Vagina (tissue), 2 donors: Measurements from ENCODE around the gene LBHD1. TPM values are rescaled to one million over a fixed set of nuclear protein-coding genes. Genes with fewer than 3 reads are reported as not detected.

ENCODE experiments used
- DNase-seq, 2 donors: peaks; one replicate each; pipeline ENCODE4 v3.0.0-alpha.2; 2017; ENCODE audit errors: extremely low spot score in 2 of 2
- H3K27ac ChIP-seq: fragments of 200-600 bp; sonication (generic); one replicate; pipeline ENCODE4 v1.5.1; 2019
- H3K27me3 ChIP-seq: fragments of 200-600 bp; sonication (generic); one replicate; pipeline ENCODE4 v1.5.1; 2019
- H3K36me3 ChIP-seq, 2 donors: fragments of 200-600 bp; sonication (generic); one replicate each; pipeline ENCODE4 v1.5.1; 2017 to 2019
- H3K4me1 ChIP-seq: fragments of 200-600 bp; sonication (generic); one replicate; pipeline ENCODE4 v1.5.1; 2019
- H3K4me3 ChIP-seq, 2 donors: fragments of 200-600 bp; sonication (generic); 1 replicate in 1 of 2; 2 replicates in 1 of 2; pipeline ENCODE4 v1.5.1; 2016 to 2019
- H3K9me3 ChIP-seq: fragments of 200-600 bp; sonication (generic); one replicate; pipeline ENCODE4 v1.5.1; 2019
- POLR2A ChIP-seq, 2 donors: fragments of 450-650 bp; IDR thresholded peaks; one replicate each; pipeline ENCODE4 v1.6.1; 2017; ENCODE audit warnings: antibody characterized with exemption in 2 of 2, mild to moderate bottlenecking in 2 of 2, moderate library complexity in 2 of 2
- POLR2AphosphoS5 ChIP-seq, 2 donors: sonication (generic); formaldehyde crosslinking; IDR thresholded peaks; one replicate each; pipeline ENCODE4 v1.9.0; 2017; ENCODE audit warnings: antibody characterized with exemption in 2 of 2, mild to moderate bottlenecking in 2 of 2, low read depth in 1 of 2; ENCODE audit not compliant: insufficient read depth in 1 of 2
- intact Hi-C: fragments of 100-400 bp; cut with DNase I; formaldehyde crosslinking; loops from one replicate; pipeline ENCODE4 v1.15.1; 2023
- total RNA-seq: library from RNA; depleted of rRNA; stranded (reverse); fragments of >200 nt; gene quantifications from one replicate; pipeline ENCODE4 v1.2.3, GENCODE V29; 2016
- TF ChIP-seq, protein P1 (sequence below), 3 experiments: fragments of 450-650 bp in 2 of 3; fragments of 200-600 bp in 1 of 3; sonication (generic) in 1 of 3; IDR thresholded peaks; one replicate each; pipeline ENCODE4 v1.5.1; 2017 to 2019; ENCODE audit warnings: antibody characterized with exemption in 3 of 3, mild to moderate bottlenecking in 2 of 3, moderate library complexity in 2 of 3

Gene LBHD1
- total RNA-seq, 1 donor from 2014 or later: 6.9 TPM

DNA sequence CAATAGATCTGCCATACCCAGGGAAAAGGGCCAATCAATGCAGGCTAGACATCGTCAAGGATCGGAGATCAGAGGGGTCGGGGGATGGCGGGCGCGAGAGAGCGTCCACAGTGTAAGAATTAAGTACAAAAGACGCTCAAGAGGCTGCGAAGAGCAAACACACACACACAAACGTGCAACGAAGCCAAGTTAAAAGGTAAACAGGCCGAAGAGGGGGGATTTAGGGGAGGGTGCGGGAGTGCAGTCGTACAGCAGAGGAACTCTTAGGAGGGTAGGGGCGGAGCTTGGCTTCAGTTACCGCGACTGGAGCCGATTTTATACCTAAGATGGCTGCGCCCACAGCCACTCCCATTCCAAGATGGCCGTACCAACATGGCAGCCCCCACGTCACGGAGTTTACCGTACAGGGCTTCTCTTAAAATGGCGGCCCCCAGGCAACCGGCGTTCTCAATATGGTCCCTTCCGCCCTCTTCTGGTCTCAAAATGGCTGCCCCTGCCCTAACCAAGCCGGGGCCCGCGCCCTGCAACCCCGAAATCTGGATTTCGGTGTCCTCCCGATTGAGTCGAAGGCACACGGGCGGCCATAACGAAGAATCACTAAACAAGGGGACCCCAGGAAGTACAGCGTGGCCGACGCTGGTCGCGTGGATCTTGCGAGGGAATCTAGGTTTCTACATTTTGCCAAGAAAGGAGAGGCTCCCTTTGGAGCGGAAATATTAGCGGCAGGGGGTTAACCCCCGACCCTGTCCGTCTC, 37.4 kb upstream of the LBHD1 start:
- intact Hi-C loops: loop anchor here (10.0 kb wide), 1 partner anchor 315 kb away; no protein-coding TSS in a partner anchor
- peak in 1 of 2 donors; percentile 98 for DNase-seq
- no peaks in the 10 kb centered on the region for H3K27me3 ChIP-seq
- peak overlapping the region; percentile 95 for H3K27ac ChIP-seq
- no peaks in the 10 kb centered on the region for H3K9me3 ChIP-seq
- peaks cover 0 to 32% of the 10 kb centered on the region in 2 donors for H3K36me3 ChIP-seq
- TF ChIP-seq POLR2AphosphoS5 (IDR thresholded peaks at IDR 0.05; ENCODE audit: insufficient read depth in 1 of 2, low read depth in 1 of 2) (peak; percentile 88 to 96), POLR2A (IDR thresholded peaks at IDR 0.05) (peak in 1 of 2 donors; percentile 34)
- TF ChIP-seq, protein P1, sequence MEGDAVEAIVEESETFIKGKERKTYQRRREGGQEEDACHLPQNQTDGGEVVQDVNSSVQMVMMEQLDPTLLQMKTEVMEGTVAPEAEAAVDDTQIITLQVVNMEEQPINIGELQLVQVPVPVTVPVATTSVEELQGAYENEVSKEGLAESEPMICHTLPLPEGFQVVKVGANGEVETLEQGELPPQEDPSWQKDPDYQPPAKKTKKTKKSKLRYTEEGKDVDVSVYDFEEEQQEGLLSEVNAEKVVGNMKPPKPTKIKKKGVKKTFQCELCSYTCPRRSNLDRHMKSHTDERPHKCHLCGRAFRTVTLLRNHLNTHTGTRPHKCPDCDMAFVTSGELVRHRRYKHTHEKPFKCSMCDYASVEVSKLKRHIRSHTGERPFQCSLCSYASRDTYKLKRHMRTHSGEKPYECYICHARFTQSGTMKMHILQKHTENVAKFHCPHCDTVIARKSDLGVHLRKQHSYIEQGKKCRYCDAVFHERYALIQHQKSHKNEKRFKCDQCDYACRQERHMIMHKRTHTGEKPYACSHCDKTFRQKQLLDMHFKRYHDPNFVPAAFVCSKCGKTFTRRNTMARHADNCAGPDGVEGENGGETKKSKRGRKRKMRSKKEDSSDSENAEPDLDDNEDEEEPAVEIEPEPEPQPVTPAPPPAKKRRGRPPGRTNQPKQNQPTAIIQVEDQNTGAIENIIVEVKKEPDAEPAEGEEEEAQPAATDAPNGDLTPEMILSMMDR (IDR thresholded peaks at IDR 0.05): peak in 1 of 3 experiments; percentile 10
- H3K4me1 ChIP-seq: peaks cover 45% of the 10 kb centered on the region
- H3K4me3 ChIP-seq: peak overlapping the region; percentile 44 to 63

DNA sequence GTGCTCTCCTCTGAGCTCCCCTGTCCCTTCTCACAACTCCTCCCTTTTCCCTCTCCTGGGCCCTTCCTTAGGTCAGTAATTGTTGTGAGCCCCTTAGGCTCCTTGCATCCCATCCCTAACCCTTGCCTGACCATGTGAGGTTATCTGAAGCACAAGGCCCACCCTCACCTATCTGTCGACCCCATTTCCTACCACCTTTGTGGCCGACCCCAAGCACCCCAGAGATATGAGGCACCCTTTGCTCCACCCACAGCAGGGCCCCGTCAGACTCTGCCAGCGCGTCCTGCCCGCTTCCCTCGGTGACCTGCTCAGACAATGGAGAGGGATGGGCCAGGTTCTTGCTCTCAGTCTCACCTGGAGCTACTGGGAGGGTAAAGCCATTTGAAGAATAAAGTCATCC, 36.7 kb upstream of the LBHD1 start:
- Histone ChIP-seq H3K36me3 (peaks cover 0 to 26% of the 10 kb centered on the region in 2 donors), H3K9me3 (no peaks in the 10 kb centered on the region), H3K4me1 (peaks cover 45% of the 10 kb centered on the region), H3K27ac (peak overlapping the region; percentile 95), H3K4me3 (peak overlapping the region; percentile 44 to 63), H3K27me3 (no peaks in the 10 kb centered on the region)
- no peak for DNase-seq
- TF ChIP-seq, protein P1 (IDR thresholded peaks at IDR 0.05): no peak
- TF ChIP-seq POLR2AphosphoS5 (IDR thresholded peaks at IDR 0.05; ENCODE audit: insufficient read depth in 1 of 2, low read depth in 1 of 2) (no peak), POLR2A (IDR thresholded peaks at IDR 0.05) (no peak)
- intact Hi-C loops: loop anchor here (10.0 kb wide), 1 partner anchor 314 kb away; no protein-coding TSS in a partner anchor

DNA sequence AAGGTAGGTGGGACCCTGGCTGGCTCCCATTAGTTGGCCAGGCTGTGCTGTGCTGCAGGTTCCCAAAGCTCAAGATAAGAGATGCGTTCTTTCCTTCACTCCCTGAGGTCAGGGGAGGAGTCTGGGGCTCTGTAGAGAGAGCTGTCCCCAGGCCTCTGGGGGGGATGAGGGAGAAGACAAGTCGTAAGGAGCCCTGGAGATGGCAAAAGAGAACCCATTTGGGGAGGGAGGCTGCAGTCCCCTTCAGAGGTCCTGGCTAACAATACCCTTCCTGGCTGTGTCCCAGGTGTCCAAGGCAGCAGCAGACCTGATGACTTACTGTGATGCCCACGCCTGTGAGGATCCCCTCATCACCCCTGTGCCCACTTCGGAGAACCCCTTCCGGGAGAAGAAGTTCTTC, 36.3 kb upstream of the LBHD1 start:
- H3K4me3 ChIP-seq: peak overlapping the region; percentile 44 to 63
- DNase-seq: no peak
- peaks cover 0 to 22% of the 10 kb centered on the region in 2 donors for H3K36me3 ChIP-seq
- TF ChIP-seq POLR2AphosphoS5 (IDR thresholded peaks at IDR 0.05; ENCODE audit: insufficient read depth in 1 of 2, low read depth in 1 of 2): no peak
- TF ChIP-seq, protein P1 (IDR thresholded peaks at IDR 0.05): no peak
- TF ChIP-seq POLR2A (IDR thresholded peaks at IDR 0.05): no peak
- peak overlapping the region; percentile 95 for H3K27ac ChIP-seq
- intact Hi-C loops: loop anchor here (10.0 kb wide), 1 partner anchor 314 kb away; no protein-coding TSS in a partner anchor
- no peaks in the 10 kb centered on the region for H3K27me3 ChIP-seq
- H3K9me3 ChIP-seq: no peaks in the 10 kb centered on the region
- H3K4me1 ChIP-seq: peaks cover 45% of the 10 kb centered on the region

DNA sequence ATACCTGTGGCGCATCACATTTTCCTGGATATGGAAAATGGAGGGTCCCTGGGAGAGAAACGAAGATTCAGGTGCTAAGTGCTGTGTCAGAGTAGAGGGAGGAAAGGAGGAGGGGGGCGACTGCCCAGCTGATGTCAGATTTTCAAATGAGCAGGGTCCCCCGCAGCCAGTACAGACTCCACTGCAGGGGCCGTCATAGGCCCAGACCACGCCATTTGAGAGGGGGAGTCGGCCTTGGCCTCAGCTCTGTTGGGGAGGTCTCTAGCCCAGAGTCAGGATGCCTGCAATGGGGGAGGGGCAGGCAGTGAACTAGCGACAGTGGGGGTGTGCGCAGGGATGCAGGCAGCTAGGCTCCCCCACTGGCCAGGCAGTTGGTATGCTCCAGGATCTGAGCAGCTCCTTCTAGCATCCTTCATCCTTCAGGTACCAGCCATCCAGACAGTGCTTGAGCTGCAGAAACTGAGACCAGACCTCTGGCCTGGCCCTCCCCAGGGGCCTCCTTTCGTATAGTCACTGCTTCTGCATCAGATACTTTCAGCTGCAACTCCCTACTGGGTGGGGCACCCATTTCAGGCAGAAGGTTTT, 35.3 kb upstream of the LBHD1 start, which contains the start of the genes BSCL2 and GNG3:
TSS of gene BSCL2 (minus strand) at position 148 of the 585 bp plus-strand sequence. CDS start 229 bp downstream, outside the sequence.
TSS of gene GNG3 (plus strand) at position 400 of the 585 bp plus-strand sequence. CDS start 620 bp downstream, outside the sequence.
- DNase-seq: no peak
- H3K4me1 ChIP-seq: peaks cover 45% of the 10 kb centered on the region

More for the DNA sequence above, 35.3 kb upstream of the LBHD1 start, which contains the start of the genes BSCL2 and GNG3:
- Histone ChIP-seq H3K36me3 (peaks cover 0 to 14% of the 10 kb centered on the region in 2 donors), H3K4me3 (peak within 1 kb of the TSS; percentile 55 to 63), H3K27ac (peak within 1 kb of the TSS; percentile 95), H3K9me3 (no peaks in the 10 kb centered on the region), H3K27me3 (no peaks in the 10 kb centered on the region)
- TF ChIP-seq, protein P1 (IDR thresholded peaks at IDR 0.05): no peak
- TF ChIP-seq POLR2A (IDR thresholded peaks at IDR 0.05) (no peak), POLR2AphosphoS5 (IDR thresholded peaks at IDR 0.05; ENCODE audit: insufficient read depth in 1 of 2, low read depth in 1 of 2) (no peak)
- intact Hi-C loops: loop anchor here (10.0 kb wide), 1 partner anchor 313 kb away; no protein-coding TSS in a partner anchor
